ENCODE measurements around the gene PAX5. TPM values are rescaled to one million over a fixed set of nuclear protein-coding genes. Genes with fewer than 3 reads are reported as not detected.
"Not testable (repeated sequence)": the region's sequence is repeated elsewhere in the genome, so short reads cannot be mapped to it uniquely, and the experiment has no call there.

Gene PAX5
- total RNA-seq, 2 experiments from 2014 or later = 0.95 to 1.1 TPM

- Mint-ChIP-seq H3K4me3 (no peak overlapping the region), H3K4me1 (ENCODE audit: low read depth) (no peaks in the 10 kb centered on the region), H3K27ac (no peak overlapping the region), H3K36me3 (ENCODE audit: low read depth) (no peaks in the 10 kb centered on the region), H3K9me3 (no peaks in the 10 kb centered on the region), H3K27me3 (peaks cover 2% of the 10 kb centered on the region)
- ChIA-PET POLR2A (interaction anchor here (0.7 to 1.5 kb wide), 3 partner anchors 8 to 64 kb away, joined by 3 to 5 read pairs (median 4); no protein-coding TSS in a partner anchor), CTCF (interaction anchor here (0.7 to 5.0 kb wide), 16 partner anchors 8 to 500 kb away, joined by 3 to 105 read pairs (median 8); no protein-coding TSS in a partner anchor)
- DNase-seq = no peak
- intact Hi-C loops (cut with micrococcal nuclease) = no loop called here
- no peak for ATAC-seq
- no peak for TF ChIP-seq CTCF (IDR thresholded peaks at IDR 0.05)
These were observed 159.8 kb downstream of the PAX5 start for GRCh38 chr9:36874261-36874660.

- Mint-ChIP-seq H3K4me1 (ENCODE audit: low read depth) (no peaks in the 10 kb centered on the region), H3K4me3 (no peak overlapping the region), H3K27ac (no peak overlapping the region), H3K36me3 (ENCODE audit: low read depth) (no peaks in the 10 kb centered on the region), H3K27me3 (peaks cover 2% of the 10 kb centered on the region), H3K9me3 (no peaks in the 10 kb centered on the region)
- TF ChIP-seq CTCF (IDR thresholded peaks at IDR 0.05) = peak; percentile 93
- intact Hi-C loops (cut with micrococcal nuclease) = loop anchor here (2.0 kb wide), 1 partner anchor 117 kb away; no protein-coding TSS in a partner anchor
- ChIA-PET CTCF (interaction anchor here (0.6 to 5.0 kb wide), 62 partner anchors 9 to 545 kb away, joined by 3 to 105 read pairs (median 4); no protein-coding TSS in a partner anchor), POLR2A (interaction anchor here (0.6 to 1.2 kb wide), 2 partner anchors 18 to 177 kb away, joined by 3 to 4 read pairs; no protein-coding TSS in a partner anchor)
- ATAC-seq (peak; percentile 92), DNase-seq (peak; percentile 83)
These were observed 160.7 kb downstream of the PAX5 start for GRCh38 chr9:36873247-36873875.

- Mint-ChIP-seq H3K4me1 (ENCODE audit: low read depth) (no peaks in the 10 kb centered on the region), H3K4me3 (no peak overlapping the region), H3K27me3 (peaks cover 2% of the 10 kb centered on the region), H3K27ac (no peak overlapping the region), H3K9me3 (no peaks in the 10 kb centered on the region), H3K36me3 (ENCODE audit: low read depth) (no peaks in the 10 kb centered on the region)
- ATAC-seq (no peak), DNase-seq (no peak)
- ChIA-PET POLR2A (interaction anchor here (0.7 kb wide), 1 partner anchor 538 kb away, joined by 3 read pairs; no protein-coding TSS in a partner anchor), CTCF (interaction anchor here (0.6 to 5.0 kb wide), 61 partner anchors 8 to 546 kb away, joined by 3 to 105 read pairs (median 4); no protein-coding TSS in a partner anchor)
- no peak for TF ChIP-seq CTCF (IDR thresholded peaks at IDR 0.05)
- intact Hi-C loops (cut with micrococcal nuclease) = loop anchor here (2.0 kb wide), 1 partner anchor 118 kb away; no protein-coding TSS in a partner anchor
These were observed 161.4 kb downstream of the PAX5 start for GRCh38 chr9:36872641-36873040.

GRCh38 chr9:36871606-36872005 lies 162.5 kb downstream of the PAX5 start:
- Mint-ChIP-seq H3K36me3 (ENCODE audit: low read depth) (no peaks in the 10 kb centered on the region), H3K9me3 (no peaks in the 10 kb centered on the region), H3K4me3 (no peak overlapping the region), H3K4me1 (ENCODE audit: low read depth) (no peaks in the 10 kb centered on the region), H3K27me3 (peaks cover 4% of the 10 kb centered on the region), H3K27ac (no peak overlapping the region)
- no peak for TF ChIP-seq CTCF (IDR thresholded peaks at IDR 0.05)
- intact Hi-C loops (cut with micrococcal nuclease) = loop anchor here (2.0 kb wide), 1 partner anchor 119 kb away; no protein-coding TSS in a partner anchor
- POLR2A ChIA-PET = no interaction called here
- CTCF ChIA-PET = interaction anchor here (3.2 to 5.0 kb wide), 2 partner anchors 15 to 118 kb away, joined by 22 to 105 read pairs; no protein-coding TSS in a partner anchor
- ATAC-seq (no peak), DNase-seq (no peak)

GRCh38 chr9:36870960-36871359 lies 163.1 kb downstream of the PAX5 start:
- Mint-ChIP-seq H3K9me3 (no peaks in the 10 kb centered on the region), H3K27ac (no peak overlapping the region), H3K4me3 (no peak overlapping the region), H3K27me3 (peaks cover 4% of the 10 kb centered on the region), H3K36me3 (ENCODE audit: low read depth) (no peaks in the 10 kb centered on the region), H3K4me1 (ENCODE audit: low read depth) (no peaks in the 10 kb centered on the region)
- intact Hi-C loops (cut with micrococcal nuclease) = no loop called here
- ATAC-seq (no peak), DNase-seq (no peak)
- no peak for TF ChIP-seq CTCF (IDR thresholded peaks at IDR 0.05)
- POLR2A ChIA-PET = no interaction called here
- CTCF ChIA-PET = interaction anchor here (1.3 to 5.0 kb wide), 3 partner anchors 10 to 119 kb away, joined by 3 to 105 read pairs (median 4); no protein-coding TSS in a partner anchor

GRCh38 chr9:36869605-36870004 lies 164.5 kb downstream of the PAX5 start:
- POLR2A ChIA-PET; H3K4me1 Mint-ChIP-seq (ENCODE audit: low read depth); H3K27ac Mint-ChIP-seq; H3K36me3 Mint-ChIP-seq (ENCODE audit: low read depth); ATAC-seq; H3K9me3 Mint-ChIP-seq; DNase-seq; H3K4me3 Mint-ChIP-seq; intact Hi-C loops (cut with micrococcal nuclease); H3K27me3 Mint-ChIP-seq: not testable (repeated sequence)
- CTCF ChIA-PET = interaction anchor here (0.8 to 2.3 kb wide), 4 partner anchors 8 to 542 kb away, joined by 3 to 5 read pairs (median 4); no protein-coding TSS in a partner anchor
